Left ventricle myocardium inferior (tissue), 1 donor: ENCODE results near the gene OPCML. TPM values are rescaled to one million over a fixed set of nuclear protein-coding genes. Genes with fewer than 3 reads are reported as not detected.

Experiments
- DNase-seq: peaks from one replicate; pipeline ENCODE4 v3.0.0-alpha.2; 2020
- H3K27ac ChIP-seq: fragments of 200-600 bp; replicated peaks from 2 replicates; pipeline ENCODE4 v1.8.0; 2021
- H3K27me3 ChIP-seq: fragments of 200-600 bp; 2 replicates; pipeline ENCODE4 v1.8.0; 2021; ENCODE audit warnings: low read depth
- H3K36me3 ChIP-seq: fragments of 200-600 bp; 2 replicates; pipeline ENCODE4 v1.8.0; 2021
- H3K4me1 ChIP-seq: fragments of 200-600 bp; 2 replicates; pipeline ENCODE4 v1.8.0; 2021
- H3K4me3 ChIP-seq: fragments of 200-600 bp; 2 replicates; pipeline ENCODE4 v1.8.0; 2021; ENCODE audit warnings: mild to moderate bottlenecking, moderate library complexity
- H3K9me3 ChIP-seq: fragments of 200-600 bp; replicated peaks from 2 replicates; pipeline ENCODE4 v1.8.0; 2021
- CTCF ChIP-seq: fragments of 200-600 bp; IDR thresholded peaks from 2 replicates; pipeline ENCODE4 v1.8.0; 2021; ENCODE audit warnings: antibody characterized with exemption, mild to moderate bottlenecking, borderline replicate concordance
- intact Hi-C: fragments of 100-400 bp; cut with micrococcal nuclease; formaldehyde crosslinking; loops from one replicate; pipeline ENCODE4 v1.11.0; 2022
- total RNA-seq: library from RNA; stranded (reverse); fragmentation: NEBNext Ultra II Directional; extraction: Animal tissue kit (Norgen Biotek cat#: 25700); gene quantifications from one replicate; pipeline ENCODE4 v1.2.1, GENCODE V29; 2021
- donor health status: DM: no; HTN: yes; CAD: no; lungs with severe emphysema.

The OPCML gene
- total RNA-seq, 1 donor from 2014 or later = 0.63 TPM

GRCh38 chr11:132898021-132898420 is 634.3 kb downstream of the OPCML start:
- no peaks in the 10 kb centered on the region for H3K36me3 ChIP-seq
- no peaks in the 10 kb centered on the region for H3K9me3 ChIP-seq
- peaks cover 5% of the 10 kb centered on the region for H3K27me3 ChIP-seq
- no peak overlapping the region for H3K27ac ChIP-seq
- intact Hi-C loops = no loop called here
- no peak overlapping the region for H3K4me3 ChIP-seq
- no peaks in the 10 kb centered on the region for H3K4me1 ChIP-seq
- DNase-seq = no peak
- TF ChIP-seq CTCF = no peak

- Histone ChIP-seq H3K27ac (no peak overlapping the region), H3K4me1 (no peaks in the 10 kb centered on the region), H3K36me3 (no peaks in the 10 kb centered on the region), H3K4me3 (no peak overlapping the region), H3K27me3 (peaks cover under 1% of the 10 kb centered on the region), H3K9me3 (no peaks in the 10 kb centered on the region)
- intact Hi-C loops = no loop called here
- DNase-seq = no peak
- TF ChIP-seq CTCF = no peak
Observed at GRCh38 chr11:132895340-132895739, 637.0 kb downstream of the OPCML start.

GRCh38 chr11:132894606-132895005 is 637.7 kb downstream of the OPCML start:
- Histone ChIP-seq H3K27me3 (no peaks in the 10 kb centered on the region), H3K9me3 (no peaks in the 10 kb centered on the region), H3K36me3 (no peaks in the 10 kb centered on the region), H3K27ac (no peak overlapping the region), H3K4me1 (no peaks in the 10 kb centered on the region), H3K4me3 (no peak overlapping the region)
- no peak for DNase-seq
- TF ChIP-seq CTCF = no peak
- intact Hi-C loops = no loop called here

- no peaks in the 10 kb centered on the region for H3K4me1 ChIP-seq
- TF ChIP-seq CTCF = no peak
- intact Hi-C loops = no loop called here
Observed at GRCh38 chr11:132892876-132893275, 639.4 kb downstream of the OPCML start.

GRCh38 chr11:132888226-132888625 is 644.1 kb downstream of the OPCML start:
- H3K4me1 ChIP-seq = peaks cover 6% of the 10 kb centered on the region
- intact Hi-C loops = no loop called here

More at GRCh38 chr11:132892876-132893275, 639.4 kb downstream of the OPCML start:
- no peak for DNase-seq
- H3K27ac ChIP-seq = no peak overlapping the region
- no peaks in the 10 kb centered on the region for H3K9me3 ChIP-seq
- H3K4me3 ChIP-seq = no peak overlapping the region
- H3K36me3 ChIP-seq = no peaks in the 10 kb centered on the region
- no peaks in the 10 kb centered on the region for H3K27me3 ChIP-seq

More at GRCh38 chr11:132888226-132888625, 644.1 kb downstream of the OPCML start:
- no peaks in the 10 kb centered on the region for H3K36me3 ChIP-seq
- H3K27ac ChIP-seq = no peak overlapping the region
- DNase-seq = no peak
- peaks cover 2% of the 10 kb centered on the region for H3K27me3 ChIP-seq
- no peak overlapping the region for H3K4me3 ChIP-seq
- no peak for TF ChIP-seq CTCF
- H3K9me3 ChIP-seq = no peaks in the 10 kb centered on the region
